Caco-2 (cell line): ENCODE data around the gene NKX2-3. TPM values are rescaled to one million over a fixed set of nuclear protein-coding genes. Genes with fewer than 3 reads are reported as not detected.

ENCODE experiments used
- BruUV-seq: library from RNA; stranded (reverse); fragments of 400-500 nt; replicated peaks from 2 replicates; lab custom pipeline; 2021; lab: Mats Ljungman, UMichigan
- CTCF ChIA-PET: fragments of 300-600 bp; sonication (Branson Sonifier 250); formaldehyde crosslinking; loops from one replicate; lab custom pipeline; 2022; ENCODE audit warnings: antibody characterized with exemption; lab: Charles Lee
- POLR2A ChIA-PET: fragments of 300-600 bp; sonication (Branson Sonifier 250); formaldehyde crosslinking; loops from one replicate; lab custom pipeline; 2022; ENCODE audit warnings: antibody characterized with exemption; lab: Charles Lee
- DNase-seq, 2 experiments: peaks; one replicate each; pipeline versions ENCODE4 v3.0.0 to v3.0.0-alpha.2; 2020 to 2022
- H3K27me3 ChIP-seq: replicated peaks from 2 replicates; pipeline ENCODE4 v1.6.0; 2011; ENCODE audit warnings: low read length; ENCODE audit not compliant: control insufficient read depth, insufficient read depth
- H3K36me3 ChIP-seq: 2 replicates; pipeline ENCODE4 v1.5.1; 2011; ENCODE audit warnings: low read length; ENCODE audit not compliant: control insufficient read depth, insufficient read depth
- H3K4me1 ChIP-seq: fragments of 250-450 bp; sonication (Bioruptor Pico); 2 replicates; pipeline ENCODE4 v1.5.1; 2020; ENCODE audit warnings: mild to moderate bottlenecking
- H3K4me3 ChIP-seq: 2 replicates; pipeline ENCODE4 v1.5.1; 2011; ENCODE audit warnings: low read depth, mild to moderate bottlenecking, control low read depth, low read length
- H3K9me3 ChIP-seq: fragments of 250-450 bp; sonication (Bioruptor Pico); 2 replicates; pipeline ENCODE4 v1.5.1; 2020; ENCODE audit warnings: mild to moderate bottlenecking, moderate library complexity
- H3K27ac Mint-ChIP-seq: one replicate; pipeline ENCODE4 v1.8.0; 2022; ENCODE audit warnings: mixed read lengths; ENCODE audit not compliant: unreplicated experiment
- H3K27me3 Mint-ChIP-seq: one replicate; pipeline ENCODE4 v1.8.0; 2022; ENCODE audit warnings: mixed read lengths; ENCODE audit not compliant: insufficient read depth, unreplicated experiment
- H3K36me3 Mint-ChIP-seq: one replicate; pipeline ENCODE4 v1.8.0; 2022; ENCODE audit warnings: mild to moderate bottlenecking, mixed read lengths; ENCODE audit not compliant: insufficient read depth, unreplicated experiment
- H3K4me1 Mint-ChIP-seq: one replicate; pipeline ENCODE4 v1.8.0; 2022; ENCODE audit warnings: low read depth, mixed read lengths; ENCODE audit not compliant: unreplicated experiment
- H3K4me3 Mint-ChIP-seq: one replicate; pipeline ENCODE4 v1.8.0; 2022; ENCODE audit warnings: mild to moderate bottlenecking, moderate library complexity, mixed read lengths; ENCODE audit not compliant: unreplicated experiment
- H3K9me3 Mint-ChIP-seq: one replicate; pipeline ENCODE4 v1.8.0; 2022; ENCODE audit warnings: mixed read lengths; ENCODE audit not compliant: unreplicated experiment
- intact Hi-C: fragments of 100-400 bp; cut with micrococcal nuclease; formaldehyde crosslinking; loops from one replicate; pipeline ENCODE4 v1.10.0; 2022; ENCODE audit not compliant: unreplicated experiment
- total RNA-seq: library from RNA; stranded (reverse); gene quantifications from 2 replicates; pipeline ENCODE4 v1.2.3, GENCODE V29; 2022
- TF ChIP-seq, protein P1 (sequence below), 2 experiments: fragments of 200-600 bp in 1 of 2; IDR thresholded peaks; 1 replicate in 1 of 2; 2 replicates in 1 of 2; pipeline versions ENCODE4 v1.5.1 to v1.8.0; 2011 to 2022; ENCODE audit warnings: antibody characterized with exemption in 1 of 2, control low read depth in 1 of 2, inconsistent platforms in 1 of 2, low read depth in 1 of 2, low read length in 1 of 2, mild to moderate bottlenecking in 1 of 2, moderate library complexity in 1 of 2; ENCODE audit not compliant: insufficient read depth in 1 of 2, severe bottlenecking in 1 of 2, unreplicated experiment in 1 of 2

NKX2-3 gene
- total RNA-seq, 1 experiment from 2014 or later, result 0.43 TPM

GRCh38 chr10:99540306-99540656, 7.5 kb downstream of the NKX2-3 start:
- Mint-ChIP-seq H3K27me3 (no peaks in the 10 kb centered on the region), H3K36me3 (no peaks in the 10 kb centered on the region), H3K4me1 (no peaks in the 10 kb centered on the region), H3K9me3 (no peaks in the 10 kb centered on the region), H3K27ac (no peak overlapping the region), H3K4me3 (peak overlapping the region; percentile 76)
- intact Hi-C loops, result no loop called here
- no peaks in the 10 kb centered on the region for H3K36me3 ChIP-seq
- TF ChIP-seq, protein P1, sequence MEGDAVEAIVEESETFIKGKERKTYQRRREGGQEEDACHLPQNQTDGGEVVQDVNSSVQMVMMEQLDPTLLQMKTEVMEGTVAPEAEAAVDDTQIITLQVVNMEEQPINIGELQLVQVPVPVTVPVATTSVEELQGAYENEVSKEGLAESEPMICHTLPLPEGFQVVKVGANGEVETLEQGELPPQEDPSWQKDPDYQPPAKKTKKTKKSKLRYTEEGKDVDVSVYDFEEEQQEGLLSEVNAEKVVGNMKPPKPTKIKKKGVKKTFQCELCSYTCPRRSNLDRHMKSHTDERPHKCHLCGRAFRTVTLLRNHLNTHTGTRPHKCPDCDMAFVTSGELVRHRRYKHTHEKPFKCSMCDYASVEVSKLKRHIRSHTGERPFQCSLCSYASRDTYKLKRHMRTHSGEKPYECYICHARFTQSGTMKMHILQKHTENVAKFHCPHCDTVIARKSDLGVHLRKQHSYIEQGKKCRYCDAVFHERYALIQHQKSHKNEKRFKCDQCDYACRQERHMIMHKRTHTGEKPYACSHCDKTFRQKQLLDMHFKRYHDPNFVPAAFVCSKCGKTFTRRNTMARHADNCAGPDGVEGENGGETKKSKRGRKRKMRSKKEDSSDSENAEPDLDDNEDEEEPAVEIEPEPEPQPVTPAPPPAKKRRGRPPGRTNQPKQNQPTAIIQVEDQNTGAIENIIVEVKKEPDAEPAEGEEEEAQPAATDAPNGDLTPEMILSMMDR (IDR thresholded peaks at IDR 0.05; ENCODE audit: insufficient read depth in 1 of 2, low read depth in 1 of 2, low read length in 1 of 2, severe bottlenecking in 1 of 2, unreplicated experiment in 1 of 2), result no peak
- no peaks in the 10 kb centered on the region for H3K9me3 ChIP-seq
- no peak for DNase-seq
- CTCF ChIA-PET, result interaction anchor here (1.1 to 1.9 kb wide), 2 partner anchors 17 to 104 kb away, joined by 4 to 5 read pairs; no protein-coding TSS in a partner anchor
- no TSS peak for BruUV-seq
- peak overlapping the region; percentile 34 for H3K4me3 ChIP-seq
- no peaks in the 10 kb centered on the region for H3K27me3 ChIP-seq
- POLR2A ChIA-PET, result no interaction called here
- H3K4me1 ChIP-seq, result peaks cover 10% of the 10 kb centered on the region

DNA sequence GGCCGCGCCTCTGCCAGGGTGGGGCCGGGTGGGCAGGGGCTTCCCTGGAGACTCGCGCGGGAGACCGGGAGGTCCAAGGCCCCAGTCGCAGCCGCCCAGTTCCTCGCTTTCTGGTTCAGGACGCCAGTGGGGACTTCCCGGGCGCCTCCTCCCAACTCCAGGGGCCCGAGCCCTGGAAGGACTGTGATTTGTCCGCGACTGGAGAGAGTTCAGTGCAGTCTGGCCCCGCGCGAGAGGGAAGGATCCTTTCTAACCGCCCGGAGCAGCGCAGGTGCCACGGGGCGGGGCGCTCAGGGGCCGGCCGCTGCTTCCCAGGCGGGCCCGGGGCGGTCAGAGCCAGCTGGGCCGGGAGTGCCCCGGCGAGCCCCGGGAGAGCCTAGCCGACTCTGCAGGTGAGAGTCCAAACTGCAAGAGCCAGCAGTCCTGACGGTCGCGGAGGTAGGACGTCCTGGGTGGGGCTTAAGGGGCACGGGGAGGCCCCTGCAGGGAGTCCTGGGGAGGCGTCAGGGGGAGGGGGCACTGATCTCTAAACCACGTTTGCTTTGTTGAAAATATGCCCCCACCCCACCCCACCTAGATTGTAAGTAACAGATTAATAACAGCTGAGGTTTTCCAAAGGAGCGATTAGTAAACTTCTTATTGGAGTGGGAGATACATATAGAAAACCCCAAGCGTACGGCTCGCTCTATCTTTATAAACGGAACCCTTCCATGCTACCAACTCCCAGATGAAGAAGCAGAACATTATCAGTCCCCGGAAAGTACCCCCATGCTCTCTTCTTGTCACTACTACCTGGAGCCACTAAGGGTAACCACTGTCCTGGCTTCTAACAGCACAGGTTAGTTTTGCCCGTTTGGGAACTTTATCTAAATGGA, 8.2 kb downstream of the NKX2-3 start:
- Mint-ChIP-seq H3K27me3 (no peaks in the 10 kb centered on the region), H3K36me3 (no peaks in the 10 kb centered on the region), H3K27ac (no peak overlapping the region), H3K4me1 (no peaks in the 10 kb centered on the region), H3K4me3 (peak overlapping the region; percentile 76), H3K9me3 (no peaks in the 10 kb centered on the region)
- ChIA-PET CTCF (interaction anchor here (0.6 to 1.9 kb wide), 3 partner anchors 16 to 105 kb away, joined by 4 to 5 read pairs (median 4); no protein-coding TSS in a partner anchor), POLR2A (no interaction called here)
- Histone ChIP-seq H3K4me1 (peaks cover 6% of the 10 kb centered on the region), H3K36me3 (no peaks in the 10 kb centered on the region), H3K4me3 (peak overlapping the region; percentile 34), H3K27me3 (no peaks in the 10 kb centered on the region), H3K9me3 (no peaks in the 10 kb centered on the region)
- no TSS peak for BruUV-seq
- intact Hi-C loops, result no loop called here
- peak; percentile 87 for DNase-seq
- TF ChIP-seq, protein P1 (IDR thresholded peaks at IDR 0.05; ENCODE audit: insufficient read depth in 1 of 2, low read depth in 1 of 2, low read length in 1 of 2, severe bottlenecking in 1 of 2, unreplicated experiment in 1 of 2), result no peak

GRCh38 chr10:99544322-99544721, 11.6 kb downstream of the NKX2-3 start:
- BruUV-seq, result no TSS peak
- Mint-ChIP-seq H3K27me3 (no peaks in the 10 kb centered on the region), H3K4me1 (peaks cover 7% of the 10 kb centered on the region), H3K9me3 (no peaks in the 10 kb centered on the region), H3K36me3 (no peaks in the 10 kb centered on the region), H3K4me3 (no peak overlapping the region), H3K27ac (no peak overlapping the region)
- no peak for DNase-seq
- intact Hi-C loops, result no loop called here
- ChIA-PET POLR2A (no interaction called here), CTCF (interaction anchor here (0.9 kb wide), 1 partner anchor 59 kb away, joined by 9 read pairs; no protein-coding TSS in a partner anchor)
- no peaks in the 10 kb centered on the region for H3K36me3 ChIP-seq
- H3K9me3 ChIP-seq, result no peaks in the 10 kb centered on the region
- no peaks in the 10 kb centered on the region for H3K27me3 ChIP-seq
- TF ChIP-seq, protein P1 (IDR thresholded peaks at IDR 0.05; ENCODE audit: insufficient read depth in 1 of 2, low read depth in 1 of 2, low read length in 1 of 2, severe bottlenecking in 1 of 2, unreplicated experiment in 1 of 2), result no peak
- peaks cover 18% of the 10 kb centered on the region for H3K4me1 ChIP-seq
- H3K4me3 ChIP-seq, result no peak overlapping the region
